Osteocyte (in vitro differentiated cells): Measurements from ENCODE around the gene ELAVL3. TPM values are rescaled to one million over a fixed set of nuclear protein-coding genes. Genes with fewer than 3 reads are reported as not detected.
"Not testable (repeated sequence)": the region's sequence is repeated elsewhere in the genome, so short reads cannot be mapped to it uniquely, and the experiment has no call there.

Source experiments
- DNase-seq: peaks from one replicate; pipeline ENCODE4 v3.0.0; 2021; ENCODE audit warnings: mixed read lengths; ENCODE audit not compliant: unreplicated experiment; ENCODE audit errors: extremely low spot score
- H3K27ac Mint-ChIP-seq: one replicate; pipeline ENCODE4 v1.8.0; 2021; ENCODE audit warnings: mild to moderate bottlenecking, mixed read lengths; ENCODE audit not compliant: unreplicated experiment
- H3K27me3 Mint-ChIP-seq: one replicate; pipeline ENCODE4 v1.8.0; 2021; ENCODE audit warnings: mixed read lengths; ENCODE audit not compliant: unreplicated experiment
- H3K36me3 Mint-ChIP-seq: one replicate; pipeline ENCODE4 v1.8.0; 2021; ENCODE audit warnings: mixed read lengths; ENCODE audit not compliant: unreplicated experiment
- H3K4me1 Mint-ChIP-seq: one replicate; pipeline ENCODE4 v1.8.0; 2021; ENCODE audit warnings: mixed read lengths; ENCODE audit not compliant: unreplicated experiment
- H3K4me3 Mint-ChIP-seq: one replicate; pipeline ENCODE4 v1.8.0; 2021; ENCODE audit warnings: mild to moderate bottlenecking, moderate library complexity, mixed read lengths; ENCODE audit not compliant: unreplicated experiment
- H3K9me3 Mint-ChIP-seq: one replicate; pipeline ENCODE4 v1.8.0; 2021; ENCODE audit warnings: mixed read lengths; ENCODE audit not compliant: unreplicated experiment
- total RNA-seq: library from RNA; stranded (reverse); gene quantifications from 2 replicates; pipeline ENCODE4 v1.2.1, GENCODE V29; 2021
- TF ChIP-seq, protein P1 (sequence below): fragments of 200-600 bp; sonication (generic); IDR thresholded peaks from 2 replicates; pipeline ENCODE4 v1.5.0; 2021; ENCODE audit warnings: antibody characterized with exemption, mild to moderate bottlenecking, moderate library complexity

ELAVL3 gene
- total RNA-seq, 1 donor from 2014 or later, result not detected

DNA sequence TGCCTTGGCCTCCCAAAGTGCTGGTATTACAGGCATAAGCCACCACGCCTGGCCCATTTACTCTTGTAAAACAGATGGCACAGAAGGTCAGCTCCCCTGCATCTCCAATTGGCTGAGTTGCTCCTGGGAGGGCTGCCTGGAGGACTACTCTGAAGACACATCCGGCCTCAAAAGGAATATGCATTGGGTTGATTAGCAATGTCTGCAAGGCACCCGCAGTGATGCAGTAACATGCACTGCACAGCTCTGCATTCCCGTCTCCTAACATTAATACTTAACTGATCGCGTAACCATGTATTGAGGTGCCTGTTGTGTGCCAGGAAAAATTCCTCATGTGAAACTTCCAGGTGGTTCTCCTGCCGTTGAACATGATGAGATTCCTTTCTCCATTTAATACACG, 5.0 kb downstream of the ELAVL3 start:
- no peaks in the 10 kb centered on the region for H3K9me3 Mint-ChIP-seq
- no peak overlapping the region for H3K4me3 Mint-ChIP-seq
- no peaks in the 10 kb centered on the region for H3K36me3 Mint-ChIP-seq
- DNase-seq, result no peak
- no peak overlapping the region for H3K27ac Mint-ChIP-seq
- peaks cover 25% of the 10 kb centered on the region for H3K27me3 Mint-ChIP-seq
- peaks cover 4% of the 10 kb centered on the region for H3K4me1 Mint-ChIP-seq
- TF ChIP-seq, protein P1, sequence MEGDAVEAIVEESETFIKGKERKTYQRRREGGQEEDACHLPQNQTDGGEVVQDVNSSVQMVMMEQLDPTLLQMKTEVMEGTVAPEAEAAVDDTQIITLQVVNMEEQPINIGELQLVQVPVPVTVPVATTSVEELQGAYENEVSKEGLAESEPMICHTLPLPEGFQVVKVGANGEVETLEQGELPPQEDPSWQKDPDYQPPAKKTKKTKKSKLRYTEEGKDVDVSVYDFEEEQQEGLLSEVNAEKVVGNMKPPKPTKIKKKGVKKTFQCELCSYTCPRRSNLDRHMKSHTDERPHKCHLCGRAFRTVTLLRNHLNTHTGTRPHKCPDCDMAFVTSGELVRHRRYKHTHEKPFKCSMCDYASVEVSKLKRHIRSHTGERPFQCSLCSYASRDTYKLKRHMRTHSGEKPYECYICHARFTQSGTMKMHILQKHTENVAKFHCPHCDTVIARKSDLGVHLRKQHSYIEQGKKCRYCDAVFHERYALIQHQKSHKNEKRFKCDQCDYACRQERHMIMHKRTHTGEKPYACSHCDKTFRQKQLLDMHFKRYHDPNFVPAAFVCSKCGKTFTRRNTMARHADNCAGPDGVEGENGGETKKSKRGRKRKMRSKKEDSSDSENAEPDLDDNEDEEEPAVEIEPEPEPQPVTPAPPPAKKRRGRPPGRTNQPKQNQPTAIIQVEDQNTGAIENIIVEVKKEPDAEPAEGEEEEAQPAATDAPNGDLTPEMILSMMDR, result no peak

DNA sequence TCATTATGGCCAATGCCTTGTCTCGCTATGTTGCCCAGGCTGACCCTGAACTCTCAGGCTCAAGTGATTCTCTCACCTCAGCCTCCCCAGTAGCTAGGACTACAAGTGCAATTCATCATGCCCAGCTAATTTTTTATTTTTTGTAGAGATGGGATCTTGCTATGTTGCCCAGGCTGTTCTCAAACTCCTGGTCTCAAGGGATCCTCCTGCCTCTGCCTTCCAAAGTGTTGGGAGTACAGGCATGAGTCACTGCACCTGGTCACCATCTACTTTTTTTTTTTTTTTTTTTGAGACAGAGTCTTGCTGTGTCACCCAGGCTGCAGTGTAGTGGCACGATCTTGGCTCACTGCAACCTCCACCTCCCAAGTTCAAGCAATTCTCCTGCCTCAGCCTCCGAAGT, 5.5 kb downstream of the ELAVL3 start:
- not testable (repeated sequence) for H3K4me3 Mint-ChIP-seq

DNA sequence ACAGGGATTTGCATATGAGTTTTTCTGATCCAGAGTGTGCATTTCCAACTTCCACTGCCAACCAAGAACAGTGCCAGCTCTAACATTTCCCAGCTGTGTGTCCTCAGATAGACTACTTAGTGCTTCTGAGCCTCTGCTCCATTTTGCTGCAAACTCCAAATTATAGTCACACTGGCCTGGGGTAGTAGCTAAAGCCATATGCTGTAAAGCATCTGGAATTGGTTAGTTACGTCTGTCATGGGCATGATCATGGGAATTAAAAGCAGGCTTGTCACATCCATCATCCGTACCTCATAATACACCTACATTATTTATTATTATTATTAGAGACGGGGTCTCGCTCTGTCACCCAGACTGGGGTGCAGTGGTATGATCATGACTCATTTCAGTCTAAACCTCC, 7.1 kb downstream of the ELAVL3 start:
- TF ChIP-seq, protein P1, result no peak
- Mint-ChIP-seq H3K9me3 (no peaks in the 10 kb centered on the region), H3K4me1 (no peaks in the 10 kb centered on the region), H3K4me3 (no peak overlapping the region), H3K27me3 (peaks cover 19% of the 10 kb centered on the region), H3K27ac (no peak overlapping the region), H3K36me3 (no peaks in the 10 kb centered on the region)
- no peak for DNase-seq

More for the DNA sequence above, 5.5 kb downstream of the ELAVL3 start:
- H3K27me3 Mint-ChIP-seq, result peaks cover 25% of the 10 kb centered on the region
- not testable (repeated sequence) for H3K4me1 Mint-ChIP-seq, H3K36me3 Mint-ChIP-seq, H3K27ac Mint-ChIP-seq, H3K9me3 Mint-ChIP-seq, DNase-seq

DNA sequence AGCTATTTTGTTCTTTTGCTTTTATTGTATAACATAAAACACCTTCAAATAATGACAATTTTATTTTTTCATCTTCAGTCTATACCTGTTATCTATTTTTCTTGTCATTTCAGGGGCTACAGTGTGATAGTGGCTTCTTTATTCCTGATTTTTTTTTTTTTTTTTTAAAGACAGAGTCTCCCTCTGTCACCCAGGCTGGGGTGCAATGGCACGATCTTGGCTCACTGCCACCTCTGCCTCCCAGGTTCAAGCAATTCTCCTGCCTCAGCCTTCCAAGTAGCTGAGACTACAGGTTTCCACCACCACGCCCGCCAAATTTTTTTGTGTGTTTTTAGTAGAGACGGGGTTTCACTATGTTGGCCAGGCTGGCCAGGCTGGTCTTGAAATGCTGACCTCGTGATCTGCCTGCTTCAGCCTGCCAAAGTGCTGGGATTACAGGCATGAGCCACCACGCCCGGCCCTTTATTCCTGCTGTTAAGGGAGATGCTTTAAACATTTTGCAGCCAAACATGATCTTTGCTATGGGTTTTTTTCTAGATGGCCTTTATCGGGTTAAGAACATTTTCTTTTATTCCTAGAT, 12.5 kb downstream of the ELAVL3 start:
- H3K36me3 Mint-ChIP-seq, H3K4me1 Mint-ChIP-seq, H3K27ac Mint-ChIP-seq, H3K4me3 Mint-ChIP-seq, H3K27me3 Mint-ChIP-seq, DNase-seq, H3K9me3 Mint-ChIP-seq: not testable (repeated sequence)

DNA sequence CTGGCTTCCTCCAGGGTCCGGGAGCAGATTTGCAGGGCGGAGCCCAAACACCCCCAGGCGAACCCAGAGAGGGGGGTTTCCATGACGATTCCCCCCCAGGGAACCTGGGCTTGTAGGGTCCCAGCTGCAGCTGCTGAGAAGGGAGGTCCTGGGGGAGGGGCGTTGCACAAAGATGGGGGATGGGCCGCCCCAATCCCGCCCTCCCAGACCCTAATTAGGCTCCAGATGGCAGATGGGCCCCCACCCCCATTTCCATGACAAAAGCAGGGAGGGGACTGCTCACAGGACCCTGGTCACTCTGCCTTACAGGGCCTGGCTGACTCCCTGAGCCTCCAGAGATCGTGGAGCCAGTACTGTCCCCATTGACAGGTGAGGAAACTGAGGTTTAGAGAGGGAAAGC, 15.2 kb downstream of the ELAVL3 start:
- no peak overlapping the region for H3K4me3 Mint-ChIP-seq
- DNase-seq, result no peak
- H3K36me3 Mint-ChIP-seq, result no peaks in the 10 kb centered on the region
- H3K4me1 Mint-ChIP-seq, result no peaks in the 10 kb centered on the region
- no peaks in the 10 kb centered on the region for H3K9me3 Mint-ChIP-seq
- TF ChIP-seq, protein P1, result no peak
- no peaks in the 10 kb centered on the region for H3K27me3 Mint-ChIP-seq
- H3K27ac Mint-ChIP-seq, result no peak overlapping the region

DNA sequence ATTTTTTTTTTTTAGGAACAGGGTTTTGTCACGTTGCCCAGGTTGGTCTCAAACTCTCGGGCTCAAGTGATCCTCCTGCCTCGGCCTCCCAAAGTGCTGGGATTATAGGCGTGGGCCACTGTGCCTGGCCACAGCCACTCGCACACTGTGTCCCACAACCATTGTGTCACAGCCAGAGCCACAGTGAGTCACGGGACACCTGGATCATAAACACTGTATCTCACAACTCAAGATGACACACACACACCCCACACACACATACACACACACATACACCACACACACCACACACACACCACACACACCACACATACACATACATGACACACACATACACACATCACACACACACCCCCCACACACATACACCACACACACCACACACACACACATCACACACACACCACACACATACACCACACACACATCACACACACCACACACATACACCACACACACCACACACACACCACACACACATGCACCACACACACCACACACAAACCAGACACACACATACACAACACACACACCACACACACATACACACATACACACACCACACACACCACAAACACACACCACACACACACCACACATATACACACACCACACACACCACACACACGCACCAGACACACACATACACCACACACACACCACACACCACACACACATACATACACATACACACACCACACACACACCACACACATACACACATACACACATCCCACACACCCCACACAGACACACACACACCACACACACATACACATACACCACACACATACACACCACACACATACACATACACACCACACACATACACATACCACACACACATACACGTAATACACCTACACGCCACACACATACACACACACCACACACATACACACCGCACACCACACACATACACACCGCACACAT, 16.2 kb downstream of the ELAVL3 start:
- Mint-ChIP-seq H3K27ac (no peak overlapping the region), H3K4me3 (no peak overlapping the region), H3K9me3 (no peaks in the 10 kb centered on the region), H3K4me1 (no peaks in the 10 kb centered on the region), H3K27me3 (no peaks in the 10 kb centered on the region), H3K36me3 (no peaks in the 10 kb centered on the region)
- TF ChIP-seq, protein P1, result no peak
- DNase-seq, result no peak
